Measurements from ENCODE around the gene MYH11. TPM values are rescaled to one million over a fixed set of nuclear protein-coding genes. Genes with fewer than 3 reads are reported as not detected.
"Not testable (repeated sequence)": the region's sequence is repeated elsewhere in the genome, so short reads cannot be mapped to it uniquely, and the experiment has no call there.

MYH11 gene
- total RNA-seq, 3 donors from 2014 or later, result 98.2 to 5,005 (median 282) TPM

GRCh38 chr16:15790458-15790857 lies 66.4 kb downstream of the MYH11 start:
- H3K4me3 ChIP-seq, result no peak overlapping the region

GRCh38 chr16:15789816-15790215 lies 67.0 kb downstream of the MYH11 start:
- H3K4me3 ChIP-seq; intact Hi-C loops (cut with DNase I, micrococcal nuclease); ATAC-seq; H3K4me1 ChIP-seq (ENCODE audit: low read depth); H3K9me3 ChIP-seq; H3K36me3 ChIP-seq (ENCODE audit: low read depth); DNase-seq: not testable (repeated sequence)

More at GRCh38 chr16:15790458-15790857, 66.4 kb downstream of the MYH11 start:
- TF ChIP-seq CTCF (IDR thresholded peaks at IDR 0.05), result no peak
- no peaks in the 10 kb centered on the region for H3K4me1 ChIP-seq (ENCODE audit: low read depth)
- H3K36me3 ChIP-seq (ENCODE audit: low read depth), result no peaks in the 10 kb centered on the region
- no peaks in the 10 kb centered on the region for H3K9me3 ChIP-seq
- DNase-seq, result no peak
- intact Hi-C loops (cut with DNase I, micrococcal nuclease), result no loop called here
- no peak for ATAC-seq

- no peak overlapping the region for H3K4me3 ChIP-seq
- TF ChIP-seq CTCF (IDR thresholded peaks at IDR 0.05), result no peak
- H3K9me3 ChIP-seq, result no peaks in the 10 kb centered on the region
- no peaks in the 10 kb centered on the region for H3K36me3 ChIP-seq (ENCODE audit: low read depth)
- ATAC-seq, result no peak
- intact Hi-C loops (cut with DNase I, micrococcal nuclease), result no loop called here
- no peaks in the 10 kb centered on the region for H3K4me1 ChIP-seq (ENCODE audit: low read depth)
- DNase-seq, result no peak
Measured at GRCh38 chr16:15788846-15789239, 68.0 kb downstream of the MYH11 start.

GRCh38 chr16:15786501-15786900 lies 70.3 kb downstream of the MYH11 start:
- intact Hi-C loops (cut with DNase I, micrococcal nuclease), result no loop called here
- Histone ChIP-seq H3K9me3 (no peaks in the 10 kb centered on the region), H3K4me1 (ENCODE audit: low read depth) (no peaks in the 10 kb centered on the region), H3K4me3 (no peak overlapping the region), H3K36me3 (ENCODE audit: low read depth) (no peaks in the 10 kb centered on the region)
- DNase-seq (no peak), ATAC-seq (no peak)
- TF ChIP-seq CTCF (IDR thresholded peaks at IDR 0.05), result no peak

GRCh38 chr16:15785386-15786059 lies 71.3 kb downstream of the MYH11 start:
- H3K4me3 ChIP-seq, result no peak overlapping the region
- ATAC-seq (no peak), DNase-seq (no peak)
- intact Hi-C loops (cut with DNase I, micrococcal nuclease), result no loop called here
- no peaks in the 10 kb centered on the region for H3K36me3 ChIP-seq (ENCODE audit: low read depth)
- no peaks in the 10 kb centered on the region for H3K9me3 ChIP-seq
- no peaks in the 10 kb centered on the region for H3K4me1 ChIP-seq (ENCODE audit: low read depth)
- TF ChIP-seq CTCF (IDR thresholded peaks at IDR 0.05), result no peak

- no peak for DNase-seq
Measured at GRCh38 chr16:15783985-15784384, 72.8 kb downstream of the MYH11 start.

More at GRCh38 chr16:15783985-15784384, 72.8 kb downstream of the MYH11 start:
- no peaks in the 10 kb centered on the region for H3K9me3 ChIP-seq
- no peak for ATAC-seq
- no peaks in the 10 kb centered on the region for H3K36me3 ChIP-seq (ENCODE audit: low read depth)
- H3K4me1 ChIP-seq (ENCODE audit: low read depth), result no peaks in the 10 kb centered on the region
- TF ChIP-seq CTCF (IDR thresholded peaks at IDR 0.05), result no peak
- H3K4me3 ChIP-seq, result no peak overlapping the region
- intact Hi-C loops (cut with DNase I, micrococcal nuclease), result no loop called here
